Thyroid gland (tissue), 4 donors: ENCODE measurements around the gene CCT7.

Experiments
- POLR2A ChIP-seq, 2 donors: fragments of 450-650 bp; IDR thresholded peaks; one replicate each; pipeline ENCODE4 v1.6.1; 2017; ENCODE audit warnings: antibody characterized with exemption in 2 of 2, mild to moderate bottlenecking in 2 of 2, moderate library complexity in 1 of 2
- TF ChIP-seq, protein P1 (sequence below), 6 experiments: fragments of 200-600 bp in 3 of 6; fragments of 450-650 bp in 3 of 6; sonication (generic) in 3 of 6; IDR thresholded peaks; one replicate each; pipeline ENCODE4 v1.5.1; 2016 to 2019; ENCODE audit warnings: antibody characterized with exemption in 6 of 6, mild to moderate bottlenecking in 2 of 6, inconsistent platforms in 1 of 6, moderate library complexity in 1 of 6

- TF ChIP-seq, protein P1, sequence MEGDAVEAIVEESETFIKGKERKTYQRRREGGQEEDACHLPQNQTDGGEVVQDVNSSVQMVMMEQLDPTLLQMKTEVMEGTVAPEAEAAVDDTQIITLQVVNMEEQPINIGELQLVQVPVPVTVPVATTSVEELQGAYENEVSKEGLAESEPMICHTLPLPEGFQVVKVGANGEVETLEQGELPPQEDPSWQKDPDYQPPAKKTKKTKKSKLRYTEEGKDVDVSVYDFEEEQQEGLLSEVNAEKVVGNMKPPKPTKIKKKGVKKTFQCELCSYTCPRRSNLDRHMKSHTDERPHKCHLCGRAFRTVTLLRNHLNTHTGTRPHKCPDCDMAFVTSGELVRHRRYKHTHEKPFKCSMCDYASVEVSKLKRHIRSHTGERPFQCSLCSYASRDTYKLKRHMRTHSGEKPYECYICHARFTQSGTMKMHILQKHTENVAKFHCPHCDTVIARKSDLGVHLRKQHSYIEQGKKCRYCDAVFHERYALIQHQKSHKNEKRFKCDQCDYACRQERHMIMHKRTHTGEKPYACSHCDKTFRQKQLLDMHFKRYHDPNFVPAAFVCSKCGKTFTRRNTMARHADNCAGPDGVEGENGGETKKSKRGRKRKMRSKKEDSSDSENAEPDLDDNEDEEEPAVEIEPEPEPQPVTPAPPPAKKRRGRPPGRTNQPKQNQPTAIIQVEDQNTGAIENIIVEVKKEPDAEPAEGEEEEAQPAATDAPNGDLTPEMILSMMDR (IDR thresholded peaks at IDR 0.05), result no peak
- TF ChIP-seq POLR2A (IDR thresholded peaks at IDR 0.05), result peak in 1 of 2 donors; percentile 44
Measured at GRCh38 chr2:73214120-73215035, 19.7 kb upstream of the CCT7 start, which contains the start of gene SMYD5.
